Peyer's patch (tissue), 4 donors: ENCODE data around the gene ACRBP. TPM values are rescaled to one million over a fixed set of nuclear protein-coding genes. Genes with fewer than 3 reads are reported as not detected.
"Not testable (repeated sequence)": the region's sequence is repeated elsewhere in the genome, so short reads cannot be mapped to it uniquely, and the experiment has no call there.

ENCODE experiments used
- DNase-seq, 3 donors: peaks; one replicate each; pipeline ENCODE4 v3.0.0-alpha.2; 2017 to 2019
- H3K27ac ChIP-seq, 4 donors: fragments of 200-600 bp; sonication (generic); one replicate each; pipeline ENCODE4 v1.5.1; 2016 to 2019
- H3K27me3 ChIP-seq, 2 donors: fragments of 200-600 bp; sonication (generic); one replicate each; pipeline ENCODE4 v1.5.1; 2019
- H3K36me3 ChIP-seq, 3 donors: fragments of 200-600 bp; sonication (generic); one replicate each; pipeline ENCODE4 v1.5.1; 2016 to 2019
- H3K4me1 ChIP-seq, 4 donors: fragments of 200-600 bp; sonication (generic); one replicate each; pipeline ENCODE4 v1.5.1; 2016 to 2019
- H3K4me3 ChIP-seq, 4 donors: fragments of 200-600 bp; sonication (generic); 1 replicate in 3 of 4; 2 replicates in 1 of 4; pipeline ENCODE4 v1.5.1; 2016 to 2019; ENCODE audit warnings: mild to moderate bottlenecking in 1 of 4
- H3K9me3 ChIP-seq, 4 donors: fragments of 200-600 bp; sonication (generic); one replicate each; pipeline ENCODE4 v1.5.1; 2016 to 2019; ENCODE audit warnings: mild to moderate bottlenecking in 1 of 4
- CTCF ChIP-seq, 6 experiments: fragments of 450-650 bp in 4 of 6; fragments of 200-600 bp in 2 of 6; sonication (generic) in 1 of 6; IDR thresholded peaks; one replicate each; pipeline ENCODE4 v1.5.1; 2017 to 2019; ENCODE audit warnings: antibody characterized with exemption in 6 of 6, mild to moderate bottlenecking in 3 of 6, moderate library complexity in 1 of 6
- POLR2A ChIP-seq, 2 donors: fragments of 450-650 bp; IDR thresholded peaks; one replicate each; pipeline ENCODE4 v1.5.1; 2017; ENCODE audit warnings: antibody characterized with exemption in 2 of 2, mild to moderate bottlenecking in 2 of 2, moderate library complexity in 2 of 2
- total RNA-seq, 4 donors: library from RNA; depleted of rRNA; stranded (reverse); fragments of >200 nt; gene quantifications; one replicate each; pipeline ENCODE4 v1.1.0, GENCODE V29; 2016

ACRBP gene
- total RNA-seq, 4 donors from 2014 or later = 5.1 to 12.1 (median 10.3) TPM

GRCh38 chr12:6604259-6605029 is 42.8 kb downstream of the ACRBP start:
- Histone ChIP-seq H3K9me3 (no peaks in the 10 kb centered on the region), H3K36me3 (peaks cover 0 to 39% (median 0%) of the 10 kb centered on the region in 3 donors), H3K4me3 (peak overlapping the region in 3 of 4 donors; percentile 34 to 91 (median 91)), H3K27me3 (no peaks in the 10 kb centered on the region), H3K27ac (peak overlapping the region in 1 of 4 donors; percentile 93), H3K4me1 (peaks cover 0 to 39% (median 32%) of the 10 kb centered on the region in 4 donors)
- peak in 1 of 3 donors; percentile 50 for DNase-seq
- TF ChIP-seq POLR2A (IDR thresholded peaks at IDR 0.05) (no peak), CTCF (IDR thresholded peaks at IDR 0.05) (no peak)

GRCh38 chr12:6603095-6603567 is 44.1 kb downstream of the ACRBP start:
- TF ChIP-seq CTCF (IDR thresholded peaks at IDR 0.05) = no peak
- no peak for TF ChIP-seq POLR2A (IDR thresholded peaks at IDR 0.05)
- Histone ChIP-seq H3K4me1 (peaks cover 0 to 39% (median 30%) of the 10 kb centered on the region in 4 donors), H3K27ac (peak overlapping the region; percentile 2 to 46 (median 16)), H3K9me3 (no peaks in the 10 kb centered on the region), H3K36me3 (peaks cover 0 to 52% (median 0%) of the 10 kb centered on the region in 3 donors), H3K27me3 (no peaks in the 10 kb centered on the region), H3K4me3 (peak overlapping the region in 1 of 4 donors; percentile 29)
- DNase-seq = peak in 2 of 3 donors; percentile 49 to 51

- Histone ChIP-seq H3K4me3 (no peak overlapping the region), H3K9me3 (no peaks in the 10 kb centered on the region), H3K27ac (peak overlapping the region in 2 of 4 donors; percentile 18 to 46), H3K27me3 (no peaks in the 10 kb centered on the region), H3K4me1 (peaks cover 0 to 39% (median 29%) of the 10 kb centered on the region in 4 donors), H3K36me3 (peaks cover 0 to 58% (median 0%) of the 10 kb centered on the region in 3 donors)
- TF ChIP-seq CTCF (IDR thresholded peaks at IDR 0.05) (no peak), POLR2A (IDR thresholded peaks at IDR 0.05) (no peak)
- no peak for DNase-seq
These were observed 44.7 kb downstream of the ACRBP start for GRCh38 chr12:6602526-6602925.

GRCh38 chr12:6595673-6596072 is 51.6 kb downstream of the ACRBP start:
- H3K4me1 ChIP-seq, H3K27me3 ChIP-seq, H3K27ac ChIP-seq, DNase-seq, H3K4me3 ChIP-seq, H3K9me3 ChIP-seq: not testable (repeated sequence)
- peaks cover 0 to 100% (median 13%) of the 10 kb centered on the region in 3 donors for H3K36me3 ChIP-seq

GRCh38 chr12:6592087-6592486 is 55.1 kb downstream of the ACRBP start:
- peaks cover 0 to 100% (median 13%) of the 10 kb centered on the region in 3 donors for H3K36me3 ChIP-seq

More at GRCh38 chr12:6592087-6592486, 55.1 kb downstream of the ACRBP start:
- no peak overlapping the region for H3K27ac ChIP-seq
- no peak for TF ChIP-seq POLR2A (IDR thresholded peaks at IDR 0.05)
- no peak for TF ChIP-seq CTCF (IDR thresholded peaks at IDR 0.05)
- H3K27me3 ChIP-seq = no peaks in the 10 kb centered on the region
- no peak overlapping the region for H3K4me3 ChIP-seq
- no peaks in the 10 kb centered on the region for H3K4me1 ChIP-seq
- DNase-seq = no peak
- no peaks in the 10 kb centered on the region for H3K9me3 ChIP-seq

Other genes with a start within 250 kb of the ACRBP start
- 10 to 100 TPM in 1 of 4 donors, 1 to 10 TPM in 3; 1.0 to 20.6 (median 2.3) TPM for gene CD27, start 202.5 kb downstream of the ACRBP start, total RNA-seq
- 100 to 1,000 TPM in 2 of 4 donors, 10 to 100 TPM in 2; 44.6 to 124 (median 95.5) TPM for gene TAPBPL, start 195.4 kb downstream of the ACRBP start, total RNA-seq
- 10 to 100 TPM in 2 of 4 donors, 1 to 10 TPM in 2; 5.3 to 17.4 (median 9.3) TPM for gene VAMP1, start 176.8 kb downstream of the ACRBP start, total RNA-seq
- gene MRPL51, start 154.2 kb downstream of the ACRBP start, total RNA-seq = 10 to 100 TPM; 23.5 to 71.8 (median 61.6) TPM
- gene NCAPD2, start 153.3 kb downstream of the ACRBP start, total RNA-seq = 10 to 100 TPM; 26.1 to 86.6 (median 32.7) TPM
- 1,000 to 10,000 TPM; 1,939 to 3,624 (median 2,830) TPM for gene GAPDH, start 112.9 kb downstream of the ACRBP start, total RNA-seq
- gene IFFO1, start 91.4 kb downstream of the ACRBP start, total RNA-seq = 10 to 100 TPM in 2 of 4 donors, 1 to 10 TPM in 2; 7.8 to 50.3 (median 9.5) TPM
- gene NOP2, start 79.1 kb downstream of the ACRBP start, total RNA-seq = 100 to 1,000 TPM in 1 of 4 donors, 10 to 100 TPM in 3; 21.4 to 135 (median 43.6) TPM
- gene CHD4, start 40.1 kb downstream of the ACRBP start, total RNA-seq = 100 to 1,000 TPM; 129 to 209 (median 167) TPM
- gene LPAR5, start 11.5 kb downstream of the ACRBP start, total RNA-seq = 10 to 100 TPM; 18.7 to 36.2 (median 25.3) TPM
- 100 to 1,000 TPM in 1 of 4 donors, 10 to 100 TPM in 3; 32.6 to 109 (median 45.4) TPM for gene ING4, start 15.7 kb upstream of the ACRBP start, total RNA-seq
- gene ZNF384, start 41.9 kb upstream of the ACRBP start, total RNA-seq = 10 to 100 TPM; 35.6 to 96.6 (median 80.2) TPM
- gene PIANP, start 53.4 kb upstream of the ACRBP start, total RNA-seq = not detected
- gene COPS7A, start 76.6 kb upstream of the ACRBP start, total RNA-seq = 10 to 100 TPM; 38.4 to 72.6 (median 51.8) TPM
- 100 to 1,000 TPM in 3 of 4 donors, 10 to 100 TPM in 1; 94.9 to 212 (median 182) TPM for gene MLF2, start 105.7 kb upstream of the ACRBP start, total RNA-seq
- gene PTMS, start 118.9 kb upstream of the ACRBP start, total RNA-seq = 10 to 100 TPM; 44.2 to 87.5 (median 53.0) TPM
- 1 to 10 TPM in 3 of 4 donors, not detected in 1; 1.3 to 3.0 (median 1.6) TPM for gene LAG3, start 125.1 kb upstream of the ACRBP start, total RNA-seq
- 1 to 10 TPM; 2.1 to 9.1 (median 4.0) TPM for gene CD4, start 142.1 kb upstream of the ACRBP start, total RNA-seq
- gene GPR162, start 174.4 kb upstream of the ACRBP start, total RNA-seq = 10 to 100 TPM in 1 of 4 donors, 1 to 10 TPM in 2, not detected in 1; 2.5 to 11.6 (median 4.1) TPM
- gene P3H3, start 181.0 kb upstream of the ACRBP start, total RNA-seq = 10 to 100 TPM in 2 of 4 donors, 1 to 10 TPM in 2; 3.7 to 40.4 (median 8.7) TPM
- 1 to 10 TPM in 1 of 4 donors, under 1 TPM in 2, not detected in 1; 0.85 to 6.6 (median 0.94) TPM for gene GNB3, start 193.5 kb upstream of the ACRBP start, total RNA-seq
- gene CDCA3, start 203.9 kb upstream of the ACRBP start, total RNA-seq = 10 to 100 TPM; 44.2 to 51.2 (median 46.3) TPM
- gene USP5, start 204.7 kb upstream of the ACRBP start, total RNA-seq = 10 to 100 TPM; 41.0 to 94.1 (median 47.1) TPM
- gene TPI1, start 220.1 kb upstream of the ACRBP start, total RNA-seq = 1,000 to 10,000 TPM in 1 of 4 donors, 100 to 1,000 TPM in 3; 591 to 1,061 (median 658) TPM
- gene SPSB2, start 225.9 kb upstream of the ACRBP start, total RNA-seq = 10 to 100 TPM in 2 of 4 donors, 1 to 10 TPM in 2; 4.1 to 12.3 (median 9.9) TPM